ENCODE data around the gene ETV2.
"Not testable (repeated sequence)": the region's sequence is repeated elsewhere in the genome, so short reads cannot be mapped to it uniquely, and the experiment has no call there.

Gene ETV2, protein sequence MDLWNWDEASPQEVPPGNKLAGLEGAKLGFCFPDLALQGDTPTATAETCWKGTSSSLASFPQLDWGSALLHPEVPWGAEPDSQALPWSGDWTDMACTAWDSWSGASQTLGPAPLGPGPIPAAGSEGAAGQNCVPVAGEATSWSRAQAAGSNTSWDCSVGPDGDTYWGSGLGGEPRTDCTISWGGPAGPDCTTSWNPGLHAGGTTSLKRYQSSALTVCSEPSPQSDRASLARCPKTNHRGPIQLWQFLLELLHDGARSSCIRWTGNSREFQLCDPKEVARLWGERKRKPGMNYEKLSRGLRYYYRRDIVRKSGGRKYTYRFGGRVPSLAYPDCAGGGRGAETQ

GRCh38 chr19:35641515-35642151 is at the start of gene ETV2:
Gene ETV2, plus strand, starts transcription at chr19:35641745. Its CDS starts 716 bp downstream, at chr19:35642461.
- TF ChIP-seq TCF4 (CRISPR knock-in tag; IDR thresholded peaks at IDR 0.05; ENCODE audit: borderline replicate concordance), result no peak
- TF ChIP-seq GLIS3 (CRISPR knock-in tag; IDR thresholded peaks at IDR 0.05), result no peak
- TF ChIP-seq POU6F1 (CRISPR knock-in tag; IDR thresholded peaks at IDR 0.05; ENCODE audit: borderline replicate concordance, low read depth), result no peak
- no peak for TF ChIP-seq ZNF565 (CRISPR knock-in tag; conservative IDR thresholded peaks at IDR 0.05; ENCODE audit: low read depth)
- TF ChIP-seq BACH2 (CRISPR knock-in tag; IDR thresholded peaks at IDR 0.05; ENCODE audit: borderline replicate concordance), result no peak
- TF ChIP-seq ZNF70 (CRISPR knock-in tag; IDR thresholded peaks at IDR 0.05), result no peak
- no peak for TF ChIP-seq ISL1 (CRISPR knock-in tag; IDR thresholded peaks at IDR 0.05)
- no peak for TF ChIP-seq ZNF8 (CRISPR knock-in tag; IDR thresholded peaks at IDR 0.05)
- no peak for TF ChIP-seq ESRRG (CRISPR knock-in tag; IDR thresholded peaks at IDR 0.05)
- TF ChIP-seq, protein P1, sequence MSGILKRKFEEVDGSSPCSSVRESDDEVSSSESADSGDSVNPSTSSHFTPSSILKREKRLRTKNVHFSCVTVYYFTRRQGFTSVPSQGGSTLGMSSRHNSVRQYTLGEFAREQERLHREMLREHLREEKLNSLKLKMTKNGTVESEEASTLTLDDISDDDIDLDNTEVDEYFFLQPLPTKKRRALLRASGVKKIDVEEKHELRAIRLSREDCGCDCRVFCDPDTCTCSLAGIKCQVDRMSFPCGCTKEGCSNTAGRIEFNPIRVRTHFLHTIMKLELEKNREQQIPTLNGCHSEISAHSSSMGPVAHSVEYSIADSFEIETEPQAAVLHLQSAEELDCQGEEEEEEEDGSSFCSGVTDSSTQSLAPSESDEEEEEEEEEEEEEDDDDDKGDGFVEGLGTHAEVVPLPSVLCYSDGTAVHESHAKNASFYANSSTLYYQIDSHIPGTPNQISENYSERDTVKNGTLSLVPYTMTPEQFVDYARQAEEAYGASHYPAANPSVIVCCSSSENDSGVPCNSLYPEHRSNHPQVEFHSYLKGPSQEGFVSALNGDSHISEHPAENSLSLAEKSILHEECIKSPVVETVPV (CRISPR knock-in tag; IDR thresholded peaks at IDR 0.05), result no peak
- ATAC-seq, result no peak

GRCh38 chr19:35592226-35592625 is 49.3 kb upstream of the ETV2 start:
- ATAC-seq, result no peak
- no peak for TF ChIP-seq ZC3H10 (CRISPR knock-in tag; IDR thresholded peaks at IDR 0.05)
- TF ChIP-seq PATZ1 (CRISPR knock-in tag; IDR thresholded peaks at IDR 0.05; ENCODE audit: borderline replicate concordance), result no peak
- no peak for TF ChIP-seq SNAI2 (CRISPR knock-in tag; IDR thresholded peaks at IDR 0.05)
- no peak for TF ChIP-seq OSR1 (CRISPR knock-in tag; IDR thresholded peaks at IDR 0.05)
- TF ChIP-seq ZNF70 (CRISPR knock-in tag; IDR thresholded peaks at IDR 0.05), result no peak
- no peak for TF ChIP-seq BACH2 (CRISPR knock-in tag; IDR thresholded peaks at IDR 0.05; ENCODE audit: borderline replicate concordance)
- TF ChIP-seq, protein P2, sequence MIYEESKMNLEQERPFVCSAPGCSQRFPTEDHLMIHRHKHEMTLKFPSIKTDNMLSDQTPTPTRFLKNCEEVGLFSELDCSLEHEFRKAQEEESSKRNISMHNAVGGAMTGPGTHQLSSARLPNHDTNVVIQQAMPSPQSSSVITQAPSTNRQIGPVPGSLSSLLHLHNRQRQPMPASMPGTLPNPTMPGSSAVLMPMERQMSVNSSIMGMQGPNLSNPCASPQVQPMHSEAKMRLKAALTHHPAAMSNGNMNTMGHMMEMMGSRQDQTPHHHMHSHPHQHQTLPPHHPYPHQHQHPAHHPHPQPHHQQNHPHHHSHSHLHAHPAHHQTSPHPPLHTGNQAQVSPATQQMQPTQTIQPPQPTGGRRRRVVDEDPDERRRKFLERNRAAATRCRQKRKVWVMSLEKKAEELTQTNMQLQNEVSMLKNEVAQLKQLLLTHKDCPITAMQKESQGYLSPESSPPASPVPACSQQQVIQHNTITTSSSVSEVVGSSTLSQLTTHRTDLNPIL (CRISPR knock-in tag; IDR thresholded peaks at IDR 0.05; ENCODE audit: low read depth), result no peak

DNA sequence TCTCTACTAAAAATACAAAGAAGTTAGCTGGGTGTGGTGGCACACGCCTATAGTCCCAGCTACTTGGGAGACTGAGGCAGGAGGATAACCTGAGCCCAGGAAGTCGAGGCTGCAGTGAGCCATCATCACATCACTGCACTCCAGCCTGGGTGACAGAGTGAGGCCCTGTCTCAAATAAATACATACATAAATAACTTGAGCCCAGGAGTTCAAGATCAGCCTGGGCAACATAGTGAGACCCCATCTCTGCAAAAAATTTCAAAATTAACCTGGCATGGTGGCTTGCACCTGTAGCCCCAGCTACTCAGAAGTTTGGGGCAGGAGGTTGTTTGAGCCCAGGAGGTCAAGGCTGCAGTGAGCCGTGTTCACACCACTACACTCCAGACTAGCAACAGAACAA is 46.5 kb upstream of the ETV2 start:
- not testable (repeated sequence) for ATAC-seq

GRCh38 chr19:35595928-35596327 is 45.6 kb upstream of the ETV2 start:
- no peak for TF ChIP-seq ZC3H10 (CRISPR knock-in tag; IDR thresholded peaks at IDR 0.05)
- TF ChIP-seq PPARA (CRISPR knock-in tag; IDR thresholded peaks at IDR 0.05; ENCODE audit: borderline replicate concordance), result no peak
- no peak for TF ChIP-seq TOX (CRISPR knock-in tag; IDR thresholded peaks at IDR 0.05; ENCODE audit: borderline replicate concordance)
- no peak for TF ChIP-seq POU6F1 (CRISPR knock-in tag; IDR thresholded peaks at IDR 0.05; ENCODE audit: borderline replicate concordance, low read depth)
- no peak for TF ChIP-seq ISL1 (CRISPR knock-in tag; IDR thresholded peaks at IDR 0.05)
- TF ChIP-seq ZFP3 (CRISPR knock-in tag; IDR thresholded peaks at IDR 0.05), result no peak
- no peak for TF ChIP-seq ESRRG (CRISPR knock-in tag; IDR thresholded peaks at IDR 0.05)
- no peak for TF ChIP-seq ZNF8 (CRISPR knock-in tag; IDR thresholded peaks at IDR 0.05)
- TF ChIP-seq GLIS3 (CRISPR knock-in tag; IDR thresholded peaks at IDR 0.05), result no peak
- TF ChIP-seq TCF4 (CRISPR knock-in tag; IDR thresholded peaks at IDR 0.05; ENCODE audit: borderline replicate concordance), result no peak
- no peak for TF ChIP-seq ARNTL (CRISPR knock-in tag; IDR thresholded peaks at IDR 0.05; ENCODE audit: borderline replicate concordance, low read depth)
- ATAC-seq, result no peak
